Keratinocyte (primary cell): Measurements from ENCODE around the gene TMEM205. TPM values are rescaled to one million over a fixed set of nuclear protein-coding genes. Genes with fewer than 3 reads are reported as not detected.
"Not testable (repeated sequence)": the region's sequence is repeated elsewhere in the genome, so short reads cannot be mapped to it uniquely, and the experiment has no call there.

Source experiments
- DNase-seq: peaks from one replicate; pipeline ENCODE4 v3.0.0-alpha.2; 2011; ENCODE audit warnings: low read depth, missing footprints, low spot score
- FAIRE-seq: peaks from 2 replicates; lab custom pipeline; 2011; peaks lifted over from hg19 to GRCh38; lab: Jason Lieb, UNC
- H2AFZ ChIP-seq: 2 replicates; pipeline ENCODE4 v1.6.0; 2012; ENCODE audit warnings: low read length, control low read depth, inconsistent platforms; ENCODE audit not compliant: control insufficient read depth
- H3K27ac ChIP-seq: 2 replicates; pipeline ENCODE4 v1.5.1; 2011; ENCODE audit warnings: low read length; ENCODE audit not compliant: control insufficient read depth, insufficient read depth
- H3K27me3 ChIP-seq: 3 replicates; pipeline ENCODE4 v1.6.0; 2011; ENCODE audit warnings: low read length; ENCODE audit not compliant: control insufficient read depth, insufficient read depth; ENCODE audit errors: extremely low read depth
- H3K36me3 ChIP-seq, 2 experiments: 2 replicates in 1 of 2; 3 replicates in 1 of 2; pipeline ENCODE4 v1.5.1; 2011; ENCODE audit warnings: low read length in 2 of 2, mild to moderate bottlenecking in 1 of 2; ENCODE audit not compliant: control insufficient read depth in 2 of 2, insufficient read depth in 2 of 2; ENCODE audit errors: extremely low read depth in 1 of 2
- H3K4me1 ChIP-seq: 3 replicates; pipeline ENCODE4 v1.5.1; 2011; ENCODE audit warnings: low read length; ENCODE audit not compliant: control insufficient read depth, insufficient read depth; ENCODE audit errors: extremely low read depth
- H3K4me2 ChIP-seq: 3 replicates; pipeline ENCODE4 v1.6.0; 2011; ENCODE audit warnings: low read depth, low read length; ENCODE audit not compliant: control insufficient read depth, insufficient read depth; ENCODE audit errors: extremely low read depth
- H3K4me3 ChIP-seq, 3 experiments: fragments of 200-600 bp in 1 of 3; sonication (generic) in 1 of 3; 2 replicates in 2 of 3; 3 replicates in 1 of 3; pipeline ENCODE4 v1.5.1; 2011 to 2016; ENCODE audit warnings: low read length in 3 of 3, mild to moderate bottlenecking in 3 of 3, control low read depth in 2 of 3, inconsistent platforms in 1 of 3, low read depth in 1 of 3, mixed read lengths in 1 of 3, mixed run types in 1 of 3, moderate library complexity in 1 of 3; ENCODE audit not compliant: control insufficient read depth in 2 of 3, insufficient read depth in 2 of 3; ENCODE audit errors: extremely low read depth in 1 of 3
- H3K79me2 ChIP-seq: 2 replicates; pipeline ENCODE4 v1.6.0; 2012; ENCODE audit warnings: low read length; ENCODE audit not compliant: control insufficient read depth, insufficient read depth
- H3K9ac ChIP-seq: 3 replicates; pipeline ENCODE4 v1.6.0; 2011; ENCODE audit warnings: low read length; ENCODE audit not compliant: control insufficient read depth, insufficient read depth; ENCODE audit errors: extremely low read depth
- H3K9me1 ChIP-seq: 3 replicates; pipeline ENCODE4 v1.6.0; 2011; ENCODE audit warnings: low read length; ENCODE audit not compliant: control insufficient read depth, insufficient read depth; ENCODE audit errors: extremely low read depth
- H3K9me3 ChIP-seq: 2 replicates; pipeline ENCODE4 v1.5.1; 2012; ENCODE audit warnings: low read depth, low read length; ENCODE audit not compliant: control insufficient read depth
- H4K20me1 ChIP-seq: 3 replicates; pipeline ENCODE4 v1.6.0; 2011; ENCODE audit warnings: low read length; ENCODE audit not compliant: control insufficient read depth, insufficient read depth; ENCODE audit errors: extremely low read depth
- EZH2 ChIP-seq: IDR thresholded peaks from one replicate; pipeline ENCODE4 v1.6.1; 2012; ENCODE audit warnings: inconsistent platforms, mild to moderate bottlenecking, low read length, moderate library complexity
- dilution Hi-C: fragments of 300-500 bp; cut with MboI; formaldehyde crosslinking; loops from one replicate; pipeline ENCODE4 v1.7.0; 2020; ENCODE audit warnings: low sequenced_read_pairs; ENCODE audit not compliant: extremely low pct_ligation_motif_present
- polyA plus RNA-seq, 5 experiments: library from polyadenylated mRNA; depleted of rRNA in 3 of 5; stranded (reverse) in 3 of 5; stranded (forward) in 1 of 5; unstranded in 1 of 5; fragments of >200 nt; gene quantifications; 1 replicate in 1 of 5; 2 replicates in 3 of 5; 3 replicates in 1 of 5; pipeline versions ENCODE4 v1.2.1 to v1.2.3, GENCODE V29; 2011 to 2012; ENCODE audit warnings: missing spikeins in 2 of 5, low read depth in 1 of 5, low replicate concordance in 1 of 5
- TF ChIP-seq, protein P1 (sequence below), 3 experiments: IDR thresholded peaks in 1 of 3; conservative IDR thresholded peaks in 1 of 3; optimal IDR thresholded peaks in 1 of 3; 2 replicates in 2 of 3; 3 replicates in 1 of 3; pipeline versions ENCODE3 to v1.5.1; 2011; ENCODE audit warnings: low read length in 3 of 3, mild to moderate bottlenecking in 3 of 3, moderate library complexity in 2 of 3, control low read depth in 1 of 3, inconsistent platforms in 1 of 3; ENCODE audit not compliant: insufficient read depth in 2 of 3; ENCODE audit errors: extremely low read depth in 1 of 3

TMEM205 gene
- polyA plus RNA-seq, 1 donor (not counting 4 experiments of a cell fraction or from before 2014, with no cell fraction given) = 65.5 TPM

- dilution Hi-C loops = no loop called here
- FAIRE-seq = no peak
Measured at GRCh38 chr19:11322269-11323024, 23.6 kb downstream of the TMEM205 start.

GRCh38 chr19:11321191-11322126 is 24.6 kb downstream of the TMEM205 start:
- no peaks in the 10 kb centered on the region for H3K9me3 ChIP-seq
- no peak for FAIRE-seq
- peaks cover 1 to 8% of the 10 kb centered on the region in 2 experiments for H3K36me3 ChIP-seq
- H3K27me3 ChIP-seq = no peaks in the 10 kb centered on the region
- dilution Hi-C loops = no loop called here
- H4K20me1 ChIP-seq = no peaks in the 10 kb centered on the region
- no peak overlapping the region for H2AFZ ChIP-seq
- H3K9me1 ChIP-seq = peaks cover 5% of the 10 kb centered on the region
- H3K9ac ChIP-seq = no peak overlapping the region
- H3K79me2 ChIP-seq = no peaks in the 10 kb centered on the region
- DNase-seq = no peak
- no peak for TF ChIP-seq EZH2
- TF ChIP-seq, protein P1, sequence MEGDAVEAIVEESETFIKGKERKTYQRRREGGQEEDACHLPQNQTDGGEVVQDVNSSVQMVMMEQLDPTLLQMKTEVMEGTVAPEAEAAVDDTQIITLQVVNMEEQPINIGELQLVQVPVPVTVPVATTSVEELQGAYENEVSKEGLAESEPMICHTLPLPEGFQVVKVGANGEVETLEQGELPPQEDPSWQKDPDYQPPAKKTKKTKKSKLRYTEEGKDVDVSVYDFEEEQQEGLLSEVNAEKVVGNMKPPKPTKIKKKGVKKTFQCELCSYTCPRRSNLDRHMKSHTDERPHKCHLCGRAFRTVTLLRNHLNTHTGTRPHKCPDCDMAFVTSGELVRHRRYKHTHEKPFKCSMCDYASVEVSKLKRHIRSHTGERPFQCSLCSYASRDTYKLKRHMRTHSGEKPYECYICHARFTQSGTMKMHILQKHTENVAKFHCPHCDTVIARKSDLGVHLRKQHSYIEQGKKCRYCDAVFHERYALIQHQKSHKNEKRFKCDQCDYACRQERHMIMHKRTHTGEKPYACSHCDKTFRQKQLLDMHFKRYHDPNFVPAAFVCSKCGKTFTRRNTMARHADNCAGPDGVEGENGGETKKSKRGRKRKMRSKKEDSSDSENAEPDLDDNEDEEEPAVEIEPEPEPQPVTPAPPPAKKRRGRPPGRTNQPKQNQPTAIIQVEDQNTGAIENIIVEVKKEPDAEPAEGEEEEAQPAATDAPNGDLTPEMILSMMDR (optimal IDR thresholded peaks at IDR 0.05 in 1 of 3, IDR thresholded peaks at IDR 0.05 in 1 of 3, conservative IDR thresholded peaks at IDR 0.05 in 1 of 3; ENCODE audit: extremely low read depth in 1 of 3, insufficient read depth in 2 of 3, low read length in 3 of 3) = peak; percentile 44 to 52 (median 52)
- no peak overlapping the region for H3K27ac ChIP-seq
- H3K4me2 ChIP-seq = no peak overlapping the region
- no peak overlapping the region for H3K4me3 ChIP-seq
- peaks cover 24% of the 10 kb centered on the region for H3K4me1 ChIP-seq

More at GRCh38 chr19:11322269-11323024, 23.6 kb downstream of the TMEM205 start:
- Histone ChIP-seq H3K79me2 (no peaks in the 10 kb centered on the region), H3K36me3 (peaks cover 1 to 15% of the 10 kb centered on the region in 2 experiments), H3K9me3 (no peaks in the 10 kb centered on the region), H2AFZ (no peak overlapping the region), H3K4me2 (no peak overlapping the region), H3K27ac (no peak overlapping the region), H3K27me3 (no peaks in the 10 kb centered on the region), H3K4me1 (peaks cover 24% of the 10 kb centered on the region), H4K20me1 (no peaks in the 10 kb centered on the region), H3K4me3 (no peak overlapping the region), H3K9ac (no peak overlapping the region), H3K9me1 (peaks cover 5% of the 10 kb centered on the region)
- TF ChIP-seq, protein P1 (optimal IDR thresholded peaks at IDR 0.05 in 1 of 3, IDR thresholded peaks at IDR 0.05 in 1 of 3, conservative IDR thresholded peaks at IDR 0.05 in 1 of 3; ENCODE audit: extremely low read depth in 1 of 3, insufficient read depth in 2 of 3, low read length in 3 of 3) = no peak
- TF ChIP-seq EZH2 = no peak
- DNase-seq = no peak

DNA sequence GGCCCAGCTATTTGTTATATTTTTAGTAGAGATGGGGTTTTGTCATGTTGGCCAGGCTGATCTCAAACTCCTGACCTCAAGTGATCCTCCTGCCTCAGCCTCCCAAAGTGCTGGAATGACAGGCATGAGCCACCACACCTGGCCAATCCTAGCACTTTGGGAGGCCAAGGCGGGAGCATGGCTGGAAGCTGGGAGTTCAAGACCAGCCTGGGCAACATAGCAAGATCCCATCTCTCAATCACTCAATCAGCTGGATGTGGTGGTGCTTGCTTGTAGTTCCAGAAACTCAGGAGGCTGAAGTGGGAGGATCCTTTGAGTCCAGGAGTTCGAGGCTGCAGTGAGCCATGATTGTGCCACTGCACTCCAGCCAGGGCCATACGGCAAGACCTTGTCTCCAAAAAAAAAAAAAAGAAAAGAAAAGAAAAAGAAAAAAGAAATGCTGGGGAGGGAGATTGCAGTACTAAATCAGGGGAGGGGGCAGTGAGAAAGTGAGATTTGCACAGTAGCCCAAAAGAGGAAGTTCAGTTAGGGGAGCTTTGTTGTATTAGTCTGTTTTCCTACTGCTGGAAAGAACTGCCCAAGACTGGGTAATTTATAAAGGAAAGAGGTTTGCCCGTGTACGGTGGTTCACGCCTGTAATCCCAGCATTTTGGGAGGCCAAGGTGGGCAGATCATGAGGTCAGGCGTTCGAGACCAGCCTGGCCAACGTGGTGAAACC is 25.6 kb downstream of the TMEM205 start:
- H3K27me3 ChIP-seq, H3K9me3 ChIP-seq, H2AFZ ChIP-seq, DNase-seq, H3K36me3 ChIP-seq, dilution Hi-C loops, H3K79me2 ChIP-seq, H4K20me1 ChIP-seq, H3K27ac ChIP-seq, H3K9me1 ChIP-seq, H3K4me2 ChIP-seq, FAIRE-seq, H3K9ac ChIP-seq, H3K4me3 ChIP-seq: not testable (repeated sequence)
- H3K4me1 ChIP-seq = peaks cover 24% of the 10 kb centered on the region
